AG20443 (cell line): ENCODE measurements around the gene ESRRA.

Experiments used
- DNase-seq: peaks from one replicate; pipeline ENCODE4 v3.0.0; 2012; ENCODE audit warnings: low spot score, mixed read lengths

The ESRRA gene

DNA sequence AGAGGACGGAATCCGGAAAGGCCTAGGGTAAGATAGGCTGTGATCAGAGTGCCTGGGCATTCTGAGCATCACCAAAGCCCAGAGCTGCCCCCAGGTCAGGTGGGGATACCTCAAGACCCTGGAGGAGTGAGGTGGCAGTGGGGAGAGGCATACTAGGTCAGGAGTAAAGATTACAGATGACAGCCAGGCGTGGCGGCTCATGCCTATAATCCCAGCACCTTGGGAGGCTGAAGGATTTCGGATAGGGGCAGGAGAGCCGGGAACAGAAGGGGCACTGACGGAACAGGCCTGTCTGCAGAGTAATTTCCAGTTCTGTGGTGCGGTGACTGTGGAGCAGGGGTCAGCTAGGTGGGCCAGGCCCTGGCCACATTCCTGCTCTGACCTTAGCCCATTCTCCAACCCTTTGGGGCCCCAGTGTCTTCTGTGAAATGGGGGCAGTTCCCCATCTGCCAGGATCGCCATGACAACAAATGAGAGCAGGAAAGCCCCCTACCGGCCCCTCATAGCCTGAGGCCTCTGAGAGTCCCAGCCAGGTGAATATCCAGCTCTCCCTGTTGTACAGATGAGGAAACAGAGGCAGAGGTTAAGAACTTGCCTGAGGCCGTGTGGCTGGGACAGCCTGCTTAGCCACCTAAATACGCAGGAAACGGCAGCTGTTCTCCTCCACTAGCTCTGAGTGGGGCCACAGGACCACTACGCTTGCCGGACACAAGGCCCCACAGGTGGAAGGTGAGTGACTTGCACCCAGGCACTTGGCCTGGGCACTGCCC lies 30.1 kb upstream of the ESRRA start:
- DNase-seq, result no peak

DNA sequence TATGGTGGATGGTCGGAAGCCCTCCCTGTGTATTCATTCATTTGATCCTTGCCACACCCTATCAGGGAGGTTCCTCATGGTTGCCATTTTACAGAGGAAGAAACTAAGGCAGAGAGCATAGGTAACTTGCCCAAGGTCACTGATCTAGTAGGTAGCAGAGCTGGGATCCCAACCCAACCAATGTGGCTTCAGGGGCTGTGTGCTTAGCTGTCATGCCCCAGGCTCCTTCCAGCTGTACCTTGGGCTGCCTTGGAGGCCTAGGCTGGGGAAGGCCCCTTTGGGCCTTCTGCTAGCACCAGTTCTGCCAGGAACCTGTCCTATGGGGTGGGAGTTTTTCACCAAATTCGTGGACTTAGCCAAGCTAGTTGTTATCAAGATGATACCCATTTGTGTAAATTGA lies 29.5 kb upstream of the ESRRA start:
- no peak for DNase-seq

DNA sequence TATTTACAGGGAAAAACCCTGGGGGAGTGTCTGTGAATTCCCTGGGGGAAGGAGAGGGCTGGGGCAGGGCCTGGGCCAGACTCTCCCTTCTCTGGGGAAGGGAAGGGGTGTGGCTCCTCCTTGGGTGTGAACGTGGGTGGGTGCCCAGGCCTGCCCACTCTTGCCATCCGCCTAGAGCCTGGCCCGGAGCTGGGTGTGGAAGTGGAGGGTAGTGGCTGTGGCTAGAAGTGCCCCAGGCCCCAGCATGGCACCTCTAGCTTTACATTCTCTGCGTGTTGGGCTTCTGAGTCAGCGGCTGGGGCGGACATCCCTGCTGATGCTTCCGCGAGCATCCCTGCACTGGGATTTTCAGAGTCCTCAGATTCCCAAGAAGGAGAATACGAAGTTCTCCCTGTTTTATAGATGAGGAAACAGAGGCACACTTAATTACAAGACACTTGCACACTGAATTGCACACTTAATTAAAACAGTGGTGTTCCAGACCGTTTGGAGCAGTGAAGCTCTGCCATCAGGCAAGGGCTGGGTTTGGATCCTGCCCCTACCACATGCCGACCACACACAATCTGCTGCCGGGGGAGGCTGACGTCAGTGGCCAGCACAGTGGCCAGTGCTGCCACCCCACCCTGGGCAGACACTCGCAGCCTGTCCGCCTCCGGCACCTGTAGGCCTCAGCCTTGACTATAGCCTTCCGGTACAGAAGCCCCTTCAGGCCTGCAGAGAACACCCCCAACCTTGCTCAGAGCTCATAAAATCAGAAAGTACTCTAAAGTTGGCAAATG lies 28.5 kb upstream of the ESRRA start:
- peak; percentile 77 for DNase-seq

DNA sequence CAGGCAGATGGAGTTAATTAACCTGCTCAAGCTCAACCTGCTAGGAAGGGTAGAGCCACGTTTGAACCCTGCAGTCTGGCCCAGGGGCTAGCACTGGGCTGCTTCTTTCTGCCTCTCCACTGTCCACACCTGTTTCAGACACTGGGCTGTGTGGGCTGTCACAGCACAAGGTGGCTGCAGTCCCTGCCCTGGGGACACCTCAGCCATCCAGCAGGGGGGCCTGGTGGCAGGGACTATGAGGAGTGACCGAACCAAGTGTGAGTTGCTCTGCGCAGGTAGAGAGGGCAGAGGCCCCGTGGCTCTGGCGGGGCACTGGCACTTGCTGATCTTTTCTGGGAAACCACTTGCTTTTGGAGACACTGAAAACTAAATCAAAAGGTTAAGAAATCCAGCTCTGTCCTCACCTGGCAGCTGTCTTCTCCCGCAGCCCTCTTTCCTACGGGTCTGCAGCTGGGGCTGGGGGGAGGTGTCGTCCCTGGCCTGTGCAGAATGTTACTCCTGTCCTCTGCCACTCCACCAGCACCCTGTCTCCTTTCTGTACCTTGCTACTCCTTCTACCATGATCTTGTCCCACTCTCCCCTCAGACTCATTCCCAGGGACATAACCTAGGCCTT lies 26.6 kb upstream of the ESRRA start:
- DNase-seq, result no peak

DNA sequence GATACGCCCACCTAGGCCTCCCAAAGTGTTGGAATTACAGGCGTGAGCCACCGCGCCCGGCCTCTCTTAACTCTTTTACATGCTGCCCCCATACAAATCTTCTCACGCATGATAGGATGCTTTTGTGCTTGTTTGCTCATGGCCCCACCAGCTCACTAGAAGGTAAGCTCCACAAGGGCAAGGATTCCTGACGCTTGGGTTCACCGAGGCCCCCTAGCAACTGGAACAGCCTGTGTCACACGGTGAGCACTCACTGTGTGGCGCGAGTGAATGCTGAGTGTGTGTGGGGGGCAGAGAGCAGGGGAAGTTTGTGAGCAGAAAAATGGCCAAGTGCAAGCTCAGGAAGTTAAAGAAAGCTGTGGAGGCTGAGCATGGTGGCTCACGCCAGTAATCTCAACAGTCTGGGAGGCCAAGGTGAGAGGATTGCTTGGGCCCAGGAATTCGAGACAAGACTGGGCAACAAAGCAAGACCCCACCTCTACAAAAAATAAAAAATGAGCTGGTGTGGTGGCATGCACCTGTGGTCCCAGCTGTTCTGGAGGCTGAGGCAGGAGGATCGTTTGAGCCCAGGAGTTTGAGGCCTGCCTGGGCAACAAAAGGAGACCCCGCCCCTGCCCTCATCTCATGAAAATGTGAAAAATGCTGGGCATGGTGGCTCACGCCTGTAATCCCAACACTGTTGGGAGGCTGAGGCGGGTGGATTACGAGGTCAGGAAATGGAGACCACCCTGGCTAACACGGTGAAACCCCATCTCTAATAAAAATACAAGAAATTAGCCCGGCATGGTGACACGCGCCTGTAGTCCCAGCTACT lies 23.2 kb upstream of the ESRRA start:
- no peak for DNase-seq

DNA sequence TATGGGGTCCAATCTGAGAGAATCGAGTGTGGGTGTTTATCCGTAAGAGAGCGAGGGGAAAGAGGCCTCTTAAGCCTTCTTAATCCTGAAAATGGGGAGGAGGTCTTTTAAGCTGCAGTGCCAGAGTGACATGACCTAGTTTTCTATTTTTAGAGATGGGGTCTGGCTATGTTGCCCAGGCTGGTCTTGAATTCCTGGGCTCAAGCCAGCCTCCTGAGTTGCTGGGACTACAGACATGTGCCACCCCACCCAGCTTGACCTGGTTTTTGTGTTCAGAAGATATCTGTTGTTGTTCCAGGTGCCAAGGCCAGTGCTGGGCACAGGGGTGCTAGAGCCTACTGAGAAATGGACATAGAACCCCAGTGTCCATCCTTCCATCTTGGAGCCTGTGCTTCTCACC lies 22.2 kb upstream of the ESRRA start:
- no peak for DNase-seq

DNA sequence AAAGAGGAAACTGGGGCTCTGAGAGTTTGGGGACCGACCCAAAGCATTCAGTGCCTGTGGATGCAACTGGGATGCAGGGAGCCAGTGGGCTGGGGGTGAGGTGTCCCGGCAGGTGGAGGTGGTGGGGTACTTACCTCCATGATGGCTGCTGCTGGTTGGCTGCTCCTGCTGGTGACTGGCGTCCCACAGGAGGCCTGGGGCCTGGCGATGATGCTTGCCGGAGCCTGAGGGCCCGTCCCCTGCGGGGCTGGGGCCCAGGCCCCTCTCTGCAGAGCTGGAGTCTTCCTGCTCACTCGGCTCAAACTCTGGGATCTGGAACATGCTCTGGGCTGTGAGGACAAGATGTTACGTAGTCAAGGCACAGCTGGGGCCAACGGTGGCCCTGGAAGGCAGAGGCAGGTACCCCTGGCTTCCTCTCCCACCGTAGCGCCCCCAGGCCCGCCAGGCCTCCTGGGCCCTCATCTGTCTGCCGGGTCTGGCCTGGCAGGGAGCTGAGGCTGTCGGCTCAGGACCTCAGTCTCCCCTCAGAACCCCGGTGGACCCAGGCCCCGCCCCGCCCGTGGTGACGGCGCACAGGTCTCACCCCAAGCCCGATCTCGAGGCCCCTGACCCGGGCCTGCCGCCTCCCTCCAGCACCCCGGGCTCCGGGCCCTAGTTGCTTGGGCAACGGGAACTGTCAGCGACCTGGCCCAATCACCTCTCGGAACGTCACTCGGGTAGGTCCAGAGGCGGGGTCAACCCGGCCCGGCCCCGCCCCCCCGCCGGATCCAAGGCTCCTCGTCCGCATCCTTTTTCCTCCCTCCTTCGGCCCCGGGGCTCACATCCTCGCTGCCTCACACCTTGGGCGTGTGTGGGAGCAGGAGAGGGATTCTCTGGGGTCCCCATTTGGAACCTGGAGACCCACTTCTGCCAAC lies 21.0 kb upstream of the ESRRA start, which contains the start of gene BAD:
Gene BAD (minus strand): TSS at position 618 of the 914 bp plus-strand sequence. CDS start 297 bp downstream, at position 321.
- peak; percentile 98 for DNase-seq

DNA sequence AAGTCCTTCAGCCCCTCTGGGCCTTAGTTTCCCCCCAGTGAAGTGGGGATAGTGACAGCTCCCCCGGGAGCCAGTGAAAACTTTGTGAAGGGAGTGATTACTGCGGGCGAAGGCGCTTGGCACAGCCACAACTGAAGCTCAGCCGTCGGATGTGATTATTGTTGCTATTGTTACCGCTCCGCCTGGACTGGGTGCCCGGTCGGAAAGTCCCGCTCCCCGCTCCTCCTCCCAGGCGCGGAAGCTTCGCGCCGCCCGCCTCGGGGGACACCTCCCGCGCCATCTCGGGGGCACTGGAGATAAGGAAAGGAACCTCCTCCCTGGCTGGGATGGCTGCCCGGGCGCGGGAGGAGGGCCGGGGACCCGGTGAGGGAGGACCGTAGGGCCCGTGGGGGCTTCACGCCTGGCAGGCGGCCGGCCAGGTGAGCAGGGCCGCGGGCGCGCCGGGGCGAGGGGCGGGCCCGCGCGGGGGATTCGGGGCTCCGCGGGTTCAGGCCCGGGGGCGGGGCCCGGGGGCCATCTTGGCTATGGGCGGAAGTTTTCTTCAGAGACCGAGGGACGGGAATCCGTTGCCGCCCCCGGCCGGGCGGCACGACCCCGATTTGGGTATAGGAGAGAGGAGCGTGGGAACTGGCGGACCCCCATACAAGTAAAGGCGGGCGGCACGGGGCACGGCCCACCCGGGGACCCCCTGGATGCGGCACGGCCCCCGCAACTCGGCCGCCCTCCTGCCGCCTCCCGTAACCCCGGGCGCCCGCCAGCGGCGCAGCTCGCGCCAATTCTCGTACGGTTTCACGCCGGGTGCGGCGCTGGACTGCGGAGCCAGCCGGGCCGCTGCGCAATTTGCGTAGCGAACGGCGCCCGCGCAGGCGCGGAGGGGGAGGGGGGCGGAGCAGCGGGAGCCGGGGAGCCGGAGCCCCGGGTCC lies 20.1 kb upstream of the ESRRA start, which contains the start of gene GPR137:
Gene GPR137 (plus strand): TSS at position 887 of the 923 bp plus-strand sequence. CDS start 677 bp downstream, outside the sequence.
- peak; percentile 96 for DNase-seq

DNA sequence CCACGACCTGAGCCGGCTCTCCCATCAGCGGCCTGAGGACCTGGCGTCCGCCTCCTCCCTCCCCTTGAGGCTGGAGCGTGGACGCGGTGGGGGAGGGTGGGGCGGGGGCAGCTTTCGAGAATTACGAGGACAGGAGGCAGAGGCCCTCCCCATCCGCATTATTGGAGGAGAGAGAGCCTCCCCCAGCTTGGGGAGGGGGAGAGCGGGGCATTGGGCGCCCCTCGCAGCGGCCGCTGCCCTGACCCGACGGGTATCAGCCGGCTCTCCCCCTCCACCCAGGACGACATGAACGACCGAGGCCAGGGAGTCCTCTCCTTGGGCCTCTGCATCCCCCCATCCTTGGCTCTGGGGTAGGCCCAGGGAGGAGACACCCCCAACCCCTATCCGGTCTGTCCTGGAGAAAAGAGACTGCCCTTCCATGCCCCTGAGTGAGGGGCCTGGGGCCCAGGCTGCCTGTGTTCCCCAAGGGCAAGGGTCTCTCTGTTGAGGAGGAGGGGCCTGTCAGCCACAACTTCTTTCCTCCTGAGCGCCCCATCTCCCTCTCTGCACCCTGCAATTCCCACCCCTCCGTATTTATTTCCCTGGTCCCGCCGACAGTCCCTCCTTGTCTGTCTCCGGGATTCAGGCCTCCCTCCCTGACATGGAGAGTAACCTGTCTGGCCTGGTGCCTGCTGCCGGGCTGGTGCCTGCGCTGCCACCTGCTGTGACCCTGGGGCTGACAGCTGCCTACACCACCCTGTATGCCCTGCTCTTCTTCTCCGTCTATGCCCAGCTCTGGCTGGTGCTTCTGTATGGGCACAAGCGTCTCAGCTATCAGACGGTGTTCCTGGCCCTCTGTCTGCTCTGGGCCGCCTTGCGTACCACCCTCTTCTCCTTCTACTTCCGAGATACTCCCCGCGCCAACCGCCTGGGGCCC lies 19.2 kb upstream of the ESRRA start:
- no peak for DNase-seq

DNA sequence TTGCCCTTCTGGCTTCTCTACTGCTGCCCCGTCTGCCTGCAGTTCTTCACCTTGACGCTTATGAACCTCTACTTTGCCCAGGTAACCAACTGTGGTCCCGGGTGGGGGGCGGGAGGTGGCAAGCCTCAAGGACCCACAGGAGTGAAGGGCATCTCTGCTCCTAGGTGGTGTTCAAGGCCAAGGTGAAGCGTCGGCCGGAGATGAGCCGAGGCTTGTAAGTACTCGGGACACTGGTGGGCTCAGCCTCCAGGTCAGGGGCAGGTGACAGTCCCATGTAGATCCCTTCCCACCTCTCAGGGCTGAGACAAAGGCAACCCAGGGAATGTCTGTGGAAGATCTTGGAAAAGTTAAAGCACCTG lies 18.5 kb upstream of the ESRRA start:
- DNase-seq, result no peak

DNA sequence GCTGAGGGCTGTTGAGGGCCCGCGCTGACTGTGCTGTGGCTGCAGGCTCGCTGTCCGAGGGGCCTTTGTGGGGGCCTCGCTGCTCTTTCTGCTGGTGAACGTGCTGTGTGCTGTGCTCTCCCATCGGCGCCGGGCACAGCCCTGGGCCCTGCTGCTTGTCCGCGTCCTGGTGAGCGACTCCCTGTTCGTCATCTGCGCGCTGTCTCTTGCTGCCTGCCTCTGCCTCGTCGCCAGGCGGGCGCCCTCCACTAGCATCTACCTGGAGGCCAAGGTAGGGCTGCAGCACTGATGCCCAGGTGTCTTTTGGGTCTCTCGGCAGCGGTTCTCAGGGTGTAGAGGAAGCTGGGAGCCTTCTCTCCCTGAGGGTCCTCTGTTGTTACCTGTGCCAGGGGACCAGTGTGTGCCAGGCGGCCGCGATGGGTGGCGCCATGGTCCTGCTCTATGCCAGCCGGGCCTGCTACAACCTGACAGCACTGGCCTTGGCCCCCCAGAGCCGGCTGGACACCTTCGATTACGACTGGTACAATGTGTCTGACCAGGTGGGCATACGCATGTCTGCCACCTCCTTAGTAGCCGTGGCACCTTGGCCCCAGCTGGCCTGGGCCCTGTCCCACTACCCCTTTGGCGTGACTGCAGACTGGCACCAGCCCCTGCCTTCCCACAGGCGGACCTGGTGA lies 17.5 kb upstream of the ESRRA start:
- no peak for DNase-seq

DNA sequence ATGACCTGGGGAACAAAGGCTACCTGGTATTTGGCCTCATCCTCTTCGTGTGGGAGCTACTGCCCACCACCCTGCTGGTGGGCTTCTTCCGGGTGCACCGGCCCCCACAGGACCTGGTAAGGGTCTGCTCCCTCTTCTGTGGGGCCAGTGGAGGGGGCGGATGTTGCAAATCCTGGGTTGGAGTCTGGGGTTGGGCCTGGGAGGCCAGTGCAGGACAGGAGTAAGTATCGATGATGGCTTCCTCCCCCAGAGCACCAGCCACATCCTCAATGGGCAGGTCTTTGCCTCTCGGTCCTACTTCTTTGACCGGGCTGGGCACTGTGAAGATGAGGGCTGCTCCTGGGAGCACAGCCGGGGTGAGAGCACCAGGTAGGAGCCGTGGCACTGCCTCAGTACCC lies 17.0 kb upstream of the ESRRA start:
- DNase-seq, result no peak

DNA sequence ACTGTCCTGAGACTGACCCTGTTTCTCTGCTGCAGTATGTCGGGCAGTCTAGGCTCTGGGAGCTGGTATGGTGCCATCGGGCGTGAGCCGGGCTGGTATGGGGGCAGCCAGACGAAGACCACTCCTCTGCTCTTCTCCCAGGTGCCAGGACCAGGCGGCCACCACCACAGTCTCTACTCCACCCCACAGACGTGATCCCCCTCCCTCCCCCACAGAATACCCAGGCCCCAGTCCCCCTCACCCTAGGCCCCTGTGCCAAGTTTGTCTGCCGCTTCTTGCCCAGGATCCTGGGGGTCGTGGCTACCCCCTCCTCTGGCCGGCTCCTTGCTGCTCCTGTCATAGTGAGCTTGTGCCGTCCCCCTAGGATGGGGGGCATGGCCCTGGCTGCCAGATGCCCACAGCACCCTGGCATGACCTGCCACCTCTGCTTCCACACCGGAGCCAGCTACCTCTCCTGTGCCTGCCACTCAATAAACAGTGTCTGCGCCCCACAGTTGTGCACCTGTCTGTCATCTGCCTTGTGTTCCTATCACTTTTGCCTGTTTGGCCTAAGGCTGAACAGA lies 16.2 kb upstream of the ESRRA start:
- DNase-seq, result no peak

DNA sequence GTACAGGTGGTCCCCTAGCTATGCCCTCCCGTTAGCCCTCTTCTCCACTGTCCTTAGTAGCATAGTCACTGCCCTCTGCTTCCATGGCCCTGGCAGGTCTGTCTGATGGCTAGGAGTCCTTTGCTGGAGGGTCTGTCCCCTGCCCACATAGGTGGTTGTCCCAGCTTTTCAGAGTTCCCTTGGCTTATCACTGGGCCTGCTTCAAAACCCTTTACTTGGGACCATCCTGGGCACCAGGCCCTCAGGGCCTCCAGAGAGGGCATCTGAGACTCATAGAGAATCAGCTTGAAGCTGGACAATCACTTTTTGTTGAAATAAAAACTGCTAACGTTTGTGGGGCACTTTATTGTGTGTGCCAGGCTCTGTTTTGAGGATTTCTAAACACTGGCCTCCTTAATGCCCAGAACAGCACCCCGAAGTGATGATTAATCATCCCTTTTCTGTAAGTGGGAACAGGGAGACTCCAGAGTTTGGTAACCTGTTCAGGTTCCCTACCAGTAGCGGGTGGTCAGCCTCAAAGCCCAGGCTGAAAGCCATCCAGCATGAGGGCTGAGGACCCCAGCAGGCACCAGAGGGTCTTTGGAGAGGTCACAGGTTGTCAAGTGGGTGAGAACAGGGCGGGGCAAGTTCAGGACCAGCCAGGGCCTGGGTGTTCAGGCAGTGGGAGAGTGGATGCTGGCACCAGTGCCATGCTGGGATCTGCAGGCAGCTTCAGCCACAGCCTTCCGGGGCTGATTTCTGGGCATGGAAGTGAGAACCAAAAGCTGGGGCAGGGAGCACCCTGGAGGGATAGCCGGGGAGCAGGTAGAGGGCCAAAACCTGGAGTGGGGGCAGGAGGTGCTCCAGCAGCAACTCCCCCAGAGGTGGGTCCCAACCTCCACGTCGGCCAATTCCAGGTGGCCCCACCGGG lies 14.7 kb upstream of the ESRRA start:
- no peak for DNase-seq

DNA sequence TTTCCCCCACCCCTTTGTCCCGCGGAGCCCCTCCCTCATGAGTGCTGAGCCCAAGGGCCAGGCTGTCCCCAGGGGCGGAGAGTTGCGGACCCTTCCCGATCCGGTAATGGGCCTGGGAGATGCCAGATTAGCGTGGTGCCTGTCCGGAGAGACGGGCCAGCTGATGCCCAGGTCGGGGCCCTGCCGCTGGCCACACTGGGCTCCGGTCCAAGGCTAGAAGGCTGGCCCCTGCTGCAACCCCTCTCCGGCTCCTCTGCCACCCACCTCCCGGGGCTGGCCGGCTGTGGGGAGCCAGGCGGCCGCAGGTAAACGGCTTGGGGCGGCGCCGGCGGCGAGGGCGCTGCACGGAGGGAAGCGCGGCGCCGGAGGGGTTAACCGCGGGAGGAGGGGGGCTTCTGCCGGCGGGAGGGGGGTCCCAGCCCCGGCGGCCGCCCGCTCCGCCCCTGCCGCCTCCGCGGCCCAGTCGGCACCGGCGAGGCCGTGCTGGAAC lies 14.0 kb upstream of the ESRRA start, which contains the start of gene KCNK4:
Gene KCNK4 (plus strand): TSS at position 41 of the 490 bp plus-strand sequence. CDS start 1,717 bp downstream, outside the sequence.
- DNase-seq, result no peak

DNA sequence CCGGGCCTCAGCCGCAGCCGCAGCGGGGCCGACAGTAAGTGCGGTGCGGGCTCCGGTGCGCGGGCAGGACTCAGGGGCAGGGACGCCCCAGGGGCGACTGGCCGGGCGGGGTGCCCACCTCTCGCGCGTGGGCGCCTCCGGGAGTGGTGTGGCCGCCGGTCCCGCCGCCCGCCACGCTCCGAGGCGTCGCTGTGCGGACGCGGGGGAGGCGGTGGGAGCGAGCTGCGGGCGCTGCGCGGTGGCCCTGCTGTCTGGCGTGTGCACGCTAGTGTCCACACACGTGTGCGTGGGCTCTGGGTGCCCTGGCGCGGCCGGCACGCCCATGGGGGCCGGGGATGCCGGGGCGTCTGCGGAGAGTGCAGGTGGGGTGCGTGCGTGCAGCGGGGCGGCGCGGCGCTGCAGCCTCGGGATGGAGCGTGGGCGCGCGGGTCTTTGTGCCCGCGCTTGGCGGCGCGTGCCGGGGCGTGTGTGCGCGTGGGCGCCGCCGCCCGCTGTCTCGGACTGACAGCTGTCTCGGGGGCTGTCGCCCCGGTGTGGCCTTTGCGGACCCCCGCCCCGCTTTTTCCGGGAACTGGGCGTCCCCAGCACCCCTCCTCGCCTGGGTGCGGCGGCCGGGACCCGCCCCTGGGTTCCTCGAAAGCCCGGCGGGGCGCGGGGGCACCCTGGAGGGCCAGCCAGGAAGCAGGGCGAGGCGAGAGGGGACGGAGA lies 13.4 kb upstream of the ESRRA start:
- DNase-seq, result no peak
